Gastrocnemius medialis (tissue), 4 donors: Measurements from ENCODE around the gene CCDC170.

Experiments used
- POLR2A ChIP-seq, 2 donors: fragments of 450-650 bp; IDR thresholded peaks; one replicate each; pipeline ENCODE4 v1.6.1; 2017; ENCODE audit warnings: antibody characterized with exemption in 2 of 2, mild to moderate bottlenecking in 2 of 2, moderate library complexity in 2 of 2
- TF ChIP-seq, protein P1 (sequence below), 5 experiments: fragments of 450-650 bp in 3 of 5; fragments of 200-600 bp in 2 of 5; sonication (generic) in 2 of 5; IDR thresholded peaks in 4 of 5; conservative IDR thresholded peaks in 1 of 5; 1 replicate in 4 of 5; 2 replicates in 1 of 5; pipeline ENCODE4 v1.5.1; 2016 to 2019; ENCODE audit warnings: antibody characterized with exemption in 5 of 5, mild to moderate bottlenecking in 3 of 5, moderate library complexity in 3 of 5

DNA sequence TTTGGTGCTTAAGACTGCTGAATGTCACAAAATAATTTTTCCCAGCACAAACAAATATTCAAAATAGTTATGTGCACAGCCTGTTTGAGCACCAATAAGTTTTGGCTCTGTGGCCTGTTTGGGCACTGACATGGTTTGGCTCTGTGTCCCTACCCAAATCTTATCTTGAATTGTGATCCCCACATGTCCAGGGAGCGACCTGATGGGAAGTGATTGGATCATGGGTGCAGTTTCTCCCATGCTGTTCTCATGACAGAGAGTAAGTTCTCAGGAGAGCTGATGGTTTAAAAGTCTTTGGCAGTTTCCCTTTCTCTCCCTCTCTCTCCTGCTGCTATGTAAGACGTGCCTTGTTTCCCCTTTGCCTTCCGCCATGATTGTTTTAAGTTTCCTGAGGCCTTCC is 167.7 kb downstream of the CCDC170 start:
- TF ChIP-seq, protein P1, sequence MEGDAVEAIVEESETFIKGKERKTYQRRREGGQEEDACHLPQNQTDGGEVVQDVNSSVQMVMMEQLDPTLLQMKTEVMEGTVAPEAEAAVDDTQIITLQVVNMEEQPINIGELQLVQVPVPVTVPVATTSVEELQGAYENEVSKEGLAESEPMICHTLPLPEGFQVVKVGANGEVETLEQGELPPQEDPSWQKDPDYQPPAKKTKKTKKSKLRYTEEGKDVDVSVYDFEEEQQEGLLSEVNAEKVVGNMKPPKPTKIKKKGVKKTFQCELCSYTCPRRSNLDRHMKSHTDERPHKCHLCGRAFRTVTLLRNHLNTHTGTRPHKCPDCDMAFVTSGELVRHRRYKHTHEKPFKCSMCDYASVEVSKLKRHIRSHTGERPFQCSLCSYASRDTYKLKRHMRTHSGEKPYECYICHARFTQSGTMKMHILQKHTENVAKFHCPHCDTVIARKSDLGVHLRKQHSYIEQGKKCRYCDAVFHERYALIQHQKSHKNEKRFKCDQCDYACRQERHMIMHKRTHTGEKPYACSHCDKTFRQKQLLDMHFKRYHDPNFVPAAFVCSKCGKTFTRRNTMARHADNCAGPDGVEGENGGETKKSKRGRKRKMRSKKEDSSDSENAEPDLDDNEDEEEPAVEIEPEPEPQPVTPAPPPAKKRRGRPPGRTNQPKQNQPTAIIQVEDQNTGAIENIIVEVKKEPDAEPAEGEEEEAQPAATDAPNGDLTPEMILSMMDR (IDR thresholded peaks at IDR 0.05 in 4 of 5, conservative IDR thresholded peaks at IDR 0.05 in 1 of 5): no peak
- TF ChIP-seq POLR2A (IDR thresholded peaks at IDR 0.05): no peak
